Measurements from ENCODE around the gene GDF2.

The GDF2 gene

GRCh38 chr10:47354165-47354564 lies 31.9 kb downstream of the GDF2 start:
- Histone ChIP-seq H3K4me1 (ENCODE audit: insufficient read depth, low read length) (no peaks in the 10 kb centered on the region), H3K9ac (ENCODE audit: low read depth, low read length) (no peak overlapping the region), H3K79me2 (ENCODE audit: insufficient read depth, low read length) (no peaks in the 10 kb centered on the region), H2AFZ (ENCODE audit: low read depth, low read length) (no peak overlapping the region), H3K4me3 (ENCODE audit: low read depth in 1 of 2, low read length in 2 of 2) (no peak overlapping the region), H3K4me2 (ENCODE audit: insufficient read depth, low read length) (no peak overlapping the region), H3K36me3 (ENCODE audit: insufficient read depth, low read length) (no peaks in the 10 kb centered on the region), H3K27ac (ENCODE audit: low read length) (no peak overlapping the region), H3K9me3 (ENCODE audit: insufficient read depth, low read length, severe bottlenecking) (no peaks in the 10 kb centered on the region), H3K27me3 (ENCODE audit: insufficient read depth, low read length, poor library complexity) (peaks cover 7% of the 10 kb centered on the region), H4K20me1 (ENCODE audit: insufficient read depth, low read length) (0 out of 2 replicates have a peak, but pooled peaks cover 4% of the 10 kb centered on the region)
- TF ChIP-seq, protein P1, sequence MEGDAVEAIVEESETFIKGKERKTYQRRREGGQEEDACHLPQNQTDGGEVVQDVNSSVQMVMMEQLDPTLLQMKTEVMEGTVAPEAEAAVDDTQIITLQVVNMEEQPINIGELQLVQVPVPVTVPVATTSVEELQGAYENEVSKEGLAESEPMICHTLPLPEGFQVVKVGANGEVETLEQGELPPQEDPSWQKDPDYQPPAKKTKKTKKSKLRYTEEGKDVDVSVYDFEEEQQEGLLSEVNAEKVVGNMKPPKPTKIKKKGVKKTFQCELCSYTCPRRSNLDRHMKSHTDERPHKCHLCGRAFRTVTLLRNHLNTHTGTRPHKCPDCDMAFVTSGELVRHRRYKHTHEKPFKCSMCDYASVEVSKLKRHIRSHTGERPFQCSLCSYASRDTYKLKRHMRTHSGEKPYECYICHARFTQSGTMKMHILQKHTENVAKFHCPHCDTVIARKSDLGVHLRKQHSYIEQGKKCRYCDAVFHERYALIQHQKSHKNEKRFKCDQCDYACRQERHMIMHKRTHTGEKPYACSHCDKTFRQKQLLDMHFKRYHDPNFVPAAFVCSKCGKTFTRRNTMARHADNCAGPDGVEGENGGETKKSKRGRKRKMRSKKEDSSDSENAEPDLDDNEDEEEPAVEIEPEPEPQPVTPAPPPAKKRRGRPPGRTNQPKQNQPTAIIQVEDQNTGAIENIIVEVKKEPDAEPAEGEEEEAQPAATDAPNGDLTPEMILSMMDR (IDR thresholded peaks at IDR 0.05; ENCODE audit: borderline replicate concordance, extremely low read depth, low read length, poor library complexity, severe bottlenecking) = no peak
- no peak for TF ChIP-seq EZH2 (IDR thresholded peaks at IDR 0.05; ENCODE audit: borderline replicate concordance, low read depth, low read length, severe bottlenecking)
- ATAC-seq (ENCODE audit: insufficient read depth, low read depth) (no peak), DNase-seq (no peak)

- Histone ChIP-seq H3K4me3 (ENCODE audit: low read depth in 1 of 2, low read length in 2 of 2) (no peak overlapping the region), H4K20me1 (ENCODE audit: insufficient read depth, low read length) (0 out of 2 replicates have a peak, but pooled peaks cover 4% of the 10 kb centered on the region), H3K9ac (ENCODE audit: low read depth, low read length) (no peak overlapping the region), H3K4me1 (ENCODE audit: insufficient read depth, low read length) (no peaks in the 10 kb centered on the region), H3K36me3 (ENCODE audit: insufficient read depth, low read length) (no peaks in the 10 kb centered on the region), H3K27me3 (ENCODE audit: insufficient read depth, low read length, poor library complexity) (peaks cover 7% of the 10 kb centered on the region), H3K4me2 (ENCODE audit: insufficient read depth, low read length) (no peak overlapping the region), H2AFZ (ENCODE audit: low read depth, low read length) (no peak overlapping the region), H3K79me2 (ENCODE audit: insufficient read depth, low read length) (no peaks in the 10 kb centered on the region), H3K27ac (ENCODE audit: low read length) (no peak overlapping the region), H3K9me3 (ENCODE audit: insufficient read depth, low read length, severe bottlenecking) (no peaks in the 10 kb centered on the region)
- ATAC-seq (ENCODE audit: insufficient read depth, low read depth) (no peak), DNase-seq (no peak)
- TF ChIP-seq, protein P1 (IDR thresholded peaks at IDR 0.05; ENCODE audit: borderline replicate concordance, extremely low read depth, low read length, poor library complexity, severe bottlenecking) = no peak
- no peak for TF ChIP-seq EZH2 (IDR thresholded peaks at IDR 0.05; ENCODE audit: borderline replicate concordance, low read depth, low read length, severe bottlenecking)
These were observed 32.6 kb downstream of the GDF2 start for GRCh38 chr10:47354900-47355299.

- DNase-seq (no peak), ATAC-seq (ENCODE audit: insufficient read depth, low read depth) (no peak)
- H2AFZ ChIP-seq (ENCODE audit: low read depth, low read length) = no peak overlapping the region
- H3K4me3 ChIP-seq (ENCODE audit: low read depth in 1 of 2, low read length in 2 of 2) = no peak overlapping the region
- H4K20me1 ChIP-seq (ENCODE audit: insufficient read depth, low read length) = no peaks in the 10 kb centered on the region; the same call in 1 of the 2 replicates
- no peaks in the 10 kb centered on the region for H3K79me2 ChIP-seq (ENCODE audit: insufficient read depth, low read length)
- TF ChIP-seq, protein P1 (IDR thresholded peaks at IDR 0.05; ENCODE audit: borderline replicate concordance, extremely low read depth, low read length, poor library complexity, severe bottlenecking) = no peak
- no peak for TF ChIP-seq EZH2 (IDR thresholded peaks at IDR 0.05; ENCODE audit: borderline replicate concordance, low read depth, low read length, severe bottlenecking)
- no peak overlapping the region for H3K4me2 ChIP-seq (ENCODE audit: insufficient read depth, low read length)
- no peaks in the 10 kb centered on the region for H3K9me3 ChIP-seq (ENCODE audit: insufficient read depth, low read length, severe bottlenecking)
- no peak overlapping the region for H3K27ac ChIP-seq (ENCODE audit: low read length)
- peaks cover 9% of the 10 kb centered on the region for H3K27me3 ChIP-seq (ENCODE audit: insufficient read depth, low read length, poor library complexity)
- H3K36me3 ChIP-seq (ENCODE audit: insufficient read depth, low read length) = no peaks in the 10 kb centered on the region
- H3K9ac ChIP-seq (ENCODE audit: low read depth, low read length) = no peak overlapping the region
- H3K4me1 ChIP-seq (ENCODE audit: insufficient read depth, low read length) = no peaks in the 10 kb centered on the region
These were observed 34.5 kb downstream of the GDF2 start for GRCh38 chr10:47356708-47357107.

DNA sequence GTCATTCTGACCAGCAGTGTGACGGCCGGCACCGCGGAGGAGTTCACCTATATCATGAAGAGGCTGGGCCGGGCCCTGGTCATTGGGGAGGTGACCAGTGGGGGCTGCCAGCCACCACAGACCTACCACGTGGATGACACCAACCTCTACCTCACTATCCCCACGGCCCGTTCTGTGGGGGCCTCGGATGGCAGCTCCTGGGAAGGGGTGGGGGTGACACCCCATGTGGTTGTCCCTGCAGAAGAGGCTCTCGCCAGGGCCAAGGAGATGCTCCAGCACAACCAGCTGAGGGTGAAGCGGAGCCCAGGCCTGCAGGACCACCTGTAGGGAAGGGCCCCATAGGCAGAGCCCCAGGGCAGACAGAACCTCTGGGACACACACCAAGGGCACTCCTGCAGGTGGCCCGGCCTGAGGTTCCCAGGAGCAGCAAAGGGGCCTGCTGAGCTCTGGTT lies 34.9 kb downstream of the GDF2 start:
- no peak overlapping the region for H3K4me3 ChIP-seq (ENCODE audit: low read depth in 1 of 2, low read length in 2 of 2)
- DNase-seq (no peak), ATAC-seq (ENCODE audit: insufficient read depth, low read depth) (no peak)
- H3K36me3 ChIP-seq (ENCODE audit: insufficient read depth, low read length) = no peaks in the 10 kb centered on the region
- no peaks in the 10 kb centered on the region; the same call in 1 of the 2 replicates for H4K20me1 ChIP-seq (ENCODE audit: insufficient read depth, low read length)
- H3K9ac ChIP-seq (ENCODE audit: low read depth, low read length) = no peak overlapping the region
- no peak overlapping the region for H2AFZ ChIP-seq (ENCODE audit: low read depth, low read length)
- H3K27me3 ChIP-seq (ENCODE audit: insufficient read depth, low read length, poor library complexity) = peaks cover 9% of the 10 kb centered on the region
- H3K4me1 ChIP-seq (ENCODE audit: insufficient read depth, low read length) = no peaks in the 10 kb centered on the region
- no peaks in the 10 kb centered on the region for H3K79me2 ChIP-seq (ENCODE audit: insufficient read depth, low read length)
- H3K9me3 ChIP-seq (ENCODE audit: insufficient read depth, low read length, severe bottlenecking) = no peaks in the 10 kb centered on the region
- no peak for TF ChIP-seq EZH2 (IDR thresholded peaks at IDR 0.05; ENCODE audit: borderline replicate concordance, low read depth, low read length, severe bottlenecking)
- TF ChIP-seq, protein P1 (IDR thresholded peaks at IDR 0.05; ENCODE audit: borderline replicate concordance, extremely low read depth, low read length, poor library complexity, severe bottlenecking) = no peak
- H3K27ac ChIP-seq (ENCODE audit: low read length) = no peak overlapping the region
- no peak overlapping the region for H3K4me2 ChIP-seq (ENCODE audit: insufficient read depth, low read length)

Data from DND-41 (cell line).